ENCODE results near the gene OR8D1. TPM values are rescaled to one million over a fixed set of nuclear protein-coding genes. Genes with fewer than 3 reads are reported as not detected.

Gene OR8D1
- total and polyA plus RNA-seq, 9 of the 15 experiments (the other 6 are each of a cell fraction or from before 2014, with no cell fraction given): 0.08 to 0.55 TPM; not detected in 7

GRCh38 chr11:124311670-124312069 is 2.1 kb downstream of the OR8D1 start (continued):
- TF ChIP-seq, protein P1, sequence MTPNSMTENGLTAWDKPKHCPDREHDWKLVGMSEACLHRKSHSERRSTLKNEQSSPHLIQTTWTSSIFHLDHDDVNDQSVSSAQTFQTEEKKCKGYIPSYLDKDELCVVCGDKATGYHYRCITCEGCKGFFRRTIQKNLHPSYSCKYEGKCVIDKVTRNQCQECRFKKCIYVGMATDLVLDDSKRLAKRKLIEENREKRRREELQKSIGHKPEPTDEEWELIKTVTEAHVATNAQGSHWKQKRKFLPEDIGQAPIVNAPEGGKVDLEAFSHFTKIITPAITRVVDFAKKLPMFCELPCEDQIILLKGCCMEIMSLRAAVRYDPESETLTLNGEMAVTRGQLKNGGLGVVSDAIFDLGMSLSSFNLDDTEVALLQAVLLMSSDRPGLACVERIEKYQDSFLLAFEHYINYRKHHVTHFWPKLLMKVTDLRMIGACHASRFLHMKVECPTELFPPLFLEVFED (CRISPR knock-in tag; conservative IDR thresholded peaks at IDR 0.05): no peak
- no peak for TF ChIP-seq CHCHD3 (CRISPR knock-in tag; IDR thresholded peaks at IDR 0.05)
- no peak for TF ChIP-seq TGIF2 (CRISPR knock-in tag; IDR thresholded peaks at IDR 0.05)
- no peak for TF ChIP-seq TAF1 (IDR thresholded peaks at IDR 0.05; ENCODE audit: control insufficient read depth, extremely low read depth, insufficient read depth, low read length, severe bottlenecking)
- no peak for TF ChIP-seq SMARCA4 (IDR thresholded peaks at IDR 0.05)
- TF ChIP-seq CREBBP (IDR thresholded peaks at IDR 0.05; ENCODE audit: low read depth, low read length): no peak
- TF ChIP-seq POLR2G (IDR thresholded peaks at IDR 0.05; ENCODE audit: low read depth, low read length): no peak
- TF ChIP-seq CEBPG (CRISPR knock-in tag; IDR thresholded peaks at IDR 0.05): no peak
- TF ChIP-seq CEBPG (tag; conservative IDR thresholded peaks at IDR 0.05 in 1 of 2, IDR thresholded peaks at IDR 0.05 in 1 of 2): no peak
- no peak for TF ChIP-seq NFATC3 (IDR thresholded peaks at IDR 0.05)
- TF ChIP-seq ESRRA (IDR thresholded peaks at IDR 0.05; ENCODE audit: borderline replicate concordance, low read depth): no peak
- no peak for TF ChIP-seq ARID2 (IDR thresholded peaks at IDR 0.05)
- TF ChIP-seq MAFG (tag; conservative IDR thresholded peaks at IDR 0.05): peak; percentile 75
- TF ChIP-seq, protein P2, sequence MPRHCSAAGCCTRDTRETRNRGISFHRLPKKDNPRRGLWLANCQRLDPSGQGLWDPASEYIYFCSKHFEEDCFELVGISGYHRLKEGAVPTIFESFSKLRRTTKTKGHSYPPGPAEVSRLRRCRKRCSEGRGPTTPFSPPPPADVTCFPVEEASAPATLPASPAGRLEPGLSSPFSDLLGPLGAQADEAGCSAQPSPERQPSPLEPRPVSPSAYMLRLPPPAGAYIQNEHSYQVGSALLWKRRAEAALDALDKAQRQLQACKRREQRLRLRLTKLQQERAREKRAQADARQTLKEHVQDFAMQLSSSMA (CRISPR knock-in tag; IDR thresholded peaks at IDR 0.05): no peak
- no peak for TF ChIP-seq NCOA4 (IDR thresholded peaks at IDR 0.05; ENCODE audit: partially characterized antibody)
- no peak for TF ChIP-seq SLC30A9 (CRISPR knock-in tag; IDR thresholded peaks at IDR 0.05)
- no peak for TF ChIP-seq COPS2 (conservative IDR thresholded peaks at IDR 0.05)
- no peak for TF ChIP-seq IRF9 (tag; IDR thresholded peaks at IDR 0.05)
- TF ChIP-seq, protein P3, sequence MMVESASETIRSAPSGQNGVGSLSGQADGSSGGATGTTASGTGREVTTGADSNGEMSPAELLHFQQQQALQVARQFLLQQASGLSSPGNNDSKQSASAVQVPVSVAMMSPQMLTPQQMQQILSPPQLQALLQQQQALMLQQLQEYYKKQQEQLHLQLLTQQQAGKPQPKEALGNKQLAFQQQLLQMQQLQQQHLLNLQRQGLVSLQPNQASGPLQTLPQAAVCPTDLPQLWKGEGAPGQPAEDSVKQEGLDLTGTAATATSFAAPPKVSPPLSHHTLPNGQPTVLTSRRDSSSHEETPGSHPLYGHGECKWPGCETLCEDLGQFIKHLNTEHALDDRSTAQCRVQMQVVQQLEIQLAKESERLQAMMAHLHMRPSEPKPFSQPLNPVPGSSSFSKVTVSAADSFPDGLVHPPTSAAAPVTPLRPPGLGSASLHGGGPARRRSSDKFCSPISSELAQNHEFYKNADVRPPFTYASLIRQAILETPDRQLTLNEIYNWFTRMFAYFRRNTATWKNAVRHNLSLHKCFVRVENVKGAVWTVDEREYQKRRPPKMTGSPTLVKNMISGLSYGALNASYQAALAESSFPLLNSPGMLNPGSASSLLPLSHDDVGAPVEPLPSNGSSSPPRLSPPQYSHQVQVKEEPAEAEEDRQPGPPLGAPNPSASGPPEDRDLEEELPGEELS (CRISPR knock-in tag; IDR thresholded peaks at IDR 0.05; ENCODE audit: borderline replicate concordance): no peak
- no peak for TF ChIP-seq SMARCA5 (IDR thresholded peaks at IDR 0.05)
- TF ChIP-seq MAFF (IDR thresholded peaks at IDR 0.05; ENCODE audit: low read length): peak; percentile 86
- TF ChIP-seq, protein P4, sequence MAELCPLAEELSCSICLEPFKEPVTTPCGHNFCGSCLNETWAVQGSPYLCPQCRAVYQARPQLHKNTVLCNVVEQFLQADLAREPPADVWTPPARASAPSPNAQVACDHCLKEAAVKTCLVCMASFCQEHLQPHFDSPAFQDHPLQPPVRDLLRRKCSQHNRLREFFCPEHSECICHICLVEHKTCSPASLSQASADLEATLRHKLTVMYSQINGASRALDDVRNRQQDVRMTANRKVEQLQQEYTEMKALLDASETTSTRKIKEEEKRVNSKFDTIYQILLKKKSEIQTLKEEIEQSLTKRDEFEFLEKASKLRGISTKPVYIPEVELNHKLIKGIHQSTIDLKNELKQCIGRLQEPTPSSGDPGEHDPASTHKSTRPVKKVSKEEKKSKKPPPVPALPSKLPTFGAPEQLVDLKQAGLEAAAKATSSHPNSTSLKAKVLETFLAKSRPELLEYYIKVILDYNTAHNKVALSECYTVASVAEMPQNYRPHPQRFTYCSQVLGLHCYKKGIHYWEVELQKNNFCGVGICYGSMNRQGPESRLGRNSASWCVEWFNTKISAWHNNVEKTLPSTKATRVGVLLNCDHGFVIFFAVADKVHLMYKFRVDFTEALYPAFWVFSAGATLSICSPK (IDR thresholded peaks at IDR 0.05; ENCODE audit: borderline replicate concordance): no peak
- no peak for TF ChIP-seq ZBTB34 (CRISPR knock-in tag; IDR thresholded peaks at IDR 0.05)

All from K562 (cell line).